ENCODE data around the gene PEPD. TPM values are rescaled to one million over a fixed set of nuclear protein-coding genes. Genes with fewer than 3 reads are reported as not detected.

The PEPD gene
- total RNA-seq, 1 donor from 2014 or later, result 112 TPM

- intact Hi-C loops (cut with DNase I), result no loop called here
- H3K27me3 ChIP-seq, result no peaks in the 10 kb centered on the region
- H3K4me1 ChIP-seq, result no peaks in the 10 kb centered on the region
- no peak for TF ChIP-seq CTCF (IDR thresholded peaks at IDR 0.05)
- no peak overlapping the region for H3K27ac ChIP-seq
- no peaks in the 10 kb centered on the region for H3K36me3 ChIP-seq
- no peaks in the 10 kb centered on the region for H3K9me3 ChIP-seq
- DNase-seq (ENCODE audit: low spot score in 2 of 2), result no peak
- no peak overlapping the region for H3K4me3 ChIP-seq
These were observed 154.7 kb downstream of the PEPD start for GRCh38 chr19:33366897-33367296.

GRCh38 chr19:33366127-33366526 lies 155.5 kb downstream of the PEPD start:
- no peak overlapping the region for H3K4me3 ChIP-seq
- intact Hi-C loops (cut with DNase I), result no loop called here
- TF ChIP-seq CTCF (IDR thresholded peaks at IDR 0.05), result no peak
- no peaks in the 10 kb centered on the region for H3K9me3 ChIP-seq
- no peaks in the 10 kb centered on the region for H3K27me3 ChIP-seq
- H3K4me1 ChIP-seq, result no peaks in the 10 kb centered on the region
- no peak overlapping the region for H3K27ac ChIP-seq
- DNase-seq (ENCODE audit: low spot score in 2 of 2), result no peak
- H3K36me3 ChIP-seq, result no peaks in the 10 kb centered on the region

- H3K36me3 ChIP-seq, result no peaks in the 10 kb centered on the region
- H3K27ac ChIP-seq, result no peak overlapping the region
- H3K27me3 ChIP-seq, result no peaks in the 10 kb centered on the region
- intact Hi-C loops (cut with DNase I), result no loop called here
- H3K9me3 ChIP-seq, result no peaks in the 10 kb centered on the region
- TF ChIP-seq CTCF (IDR thresholded peaks at IDR 0.05), result no peak
- no peaks in the 10 kb centered on the region for H3K4me1 ChIP-seq
- no peak overlapping the region for H3K4me3 ChIP-seq
- DNase-seq (ENCODE audit: low spot score in 2 of 2), result no peak
These were observed 155.9 kb downstream of the PEPD start for GRCh38 chr19:33365691-33366090.

- no peak for TF ChIP-seq CTCF (IDR thresholded peaks at IDR 0.05)
- Histone ChIP-seq H3K9me3 (no peaks in the 10 kb centered on the region), H3K36me3 (no peaks in the 10 kb centered on the region), H3K27ac (no peak overlapping the region), H3K4me3 (no peak overlapping the region), H3K27me3 (no peaks in the 10 kb centered on the region), H3K4me1 (no peaks in the 10 kb centered on the region)
- no peak for DNase-seq (ENCODE audit: low spot score in 2 of 2)
- intact Hi-C loops (cut with DNase I), result no loop called here
These were observed 158.1 kb downstream of the PEPD start for GRCh38 chr19:33363476-33363875.

GRCh38 chr19:33362508-33363228 lies 158.9 kb downstream of the PEPD start:
- intact Hi-C loops (cut with DNase I), result no loop called here
- no peak for TF ChIP-seq CTCF (IDR thresholded peaks at IDR 0.05)
- H3K4me3 ChIP-seq, result no peak overlapping the region
- H3K4me1 ChIP-seq, result peaks cover 0 to 1% of the 10 kb centered on the region in 2 donors
- no peaks in the 10 kb centered on the region for H3K9me3 ChIP-seq
- H3K36me3 ChIP-seq, result no peaks in the 10 kb centered on the region
- DNase-seq (ENCODE audit: low spot score in 2 of 2), result no peak
- no peaks in the 10 kb centered on the region for H3K27me3 ChIP-seq
- H3K27ac ChIP-seq, result no peak overlapping the region

GRCh38 chr19:33359581-33359980 lies 162.0 kb downstream of the PEPD start:
- H3K9me3 ChIP-seq, result peaks cover 0 to 5% of the 10 kb centered on the region in 2 donors
- DNase-seq (ENCODE audit: low spot score in 2 of 2), result no peak
- H3K4me1 ChIP-seq, result peaks cover 0 to 8% of the 10 kb centered on the region in 2 donors
- no peaks in the 10 kb centered on the region for H3K36me3 ChIP-seq
- H3K4me3 ChIP-seq, result no peak overlapping the region
- H3K27me3 ChIP-seq, result no peaks in the 10 kb centered on the region
- no peak overlapping the region for H3K27ac ChIP-seq
- TF ChIP-seq CTCF (IDR thresholded peaks at IDR 0.05), result no peak
- intact Hi-C loops (cut with DNase I), result no loop called here
